GM21528 (cell line): ENCODE results near the gene ASTN2.

Source experiments
- ATAC-seq: cut with Tn5 transposase; IDR thresholded peaks from one replicate; pipeline ENCODE4 v1.9.1; 2021; ENCODE audit warnings: mild to moderate bottlenecking, moderate library complexity; ENCODE audit not compliant: unreplicated experiment, low FRiP score

Gene ASTN2

DNA sequence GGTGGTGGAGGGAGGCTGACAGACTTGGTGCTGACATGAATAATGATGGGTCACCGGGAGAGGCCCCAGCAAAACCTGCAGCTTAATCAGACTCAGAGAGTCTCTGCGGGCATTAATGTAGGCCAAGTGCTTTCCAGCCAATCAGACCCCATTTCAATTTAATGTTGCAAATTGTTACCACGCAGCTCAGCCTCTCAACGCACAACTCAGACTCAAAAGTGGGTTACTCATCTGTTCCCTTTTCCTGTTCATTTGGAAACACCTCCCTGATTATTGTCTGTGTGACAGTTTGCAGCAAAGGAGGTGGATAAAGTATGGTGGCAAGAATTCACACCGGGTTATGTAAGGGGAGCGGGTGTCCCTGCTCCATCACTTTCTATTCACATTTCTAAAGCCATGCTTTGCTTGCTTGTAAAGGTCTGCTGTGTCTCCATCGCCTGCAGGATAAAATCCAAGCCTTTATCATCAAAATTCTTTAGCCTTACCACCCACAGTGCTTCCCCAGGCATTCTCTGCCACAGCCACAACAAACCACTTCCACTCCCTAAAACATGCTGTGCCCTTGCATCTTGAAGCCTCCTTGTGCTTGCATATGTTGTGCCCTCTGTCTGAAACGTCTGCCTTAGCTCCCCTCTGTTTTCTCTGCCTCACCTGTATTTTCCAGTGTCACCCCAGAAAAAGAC lies 156.5 kb downstream of the ASTN2 start:
- ATAC-seq: no peak

DNA sequence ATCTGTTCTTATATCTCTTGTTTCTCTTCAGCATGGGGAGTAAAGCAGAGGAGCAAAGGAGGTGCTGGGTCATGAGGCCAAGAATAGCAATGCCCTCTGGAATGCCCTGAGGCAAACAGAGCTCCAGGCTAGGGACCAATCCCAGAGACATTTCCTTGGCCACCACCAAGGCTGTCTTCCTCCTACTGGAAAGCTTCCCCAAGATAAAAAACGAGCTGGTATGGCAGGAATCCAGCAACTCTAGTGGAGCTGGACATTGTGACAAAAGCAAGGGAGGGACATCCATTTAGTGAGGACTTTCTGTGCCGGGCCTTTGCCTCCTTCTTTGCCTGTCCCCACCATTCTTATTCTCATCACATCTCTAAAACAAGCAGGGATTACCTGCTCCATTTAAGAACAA lies 161.6 kb downstream of the ASTN2 start:
- ATAC-seq: no peak

DNA sequence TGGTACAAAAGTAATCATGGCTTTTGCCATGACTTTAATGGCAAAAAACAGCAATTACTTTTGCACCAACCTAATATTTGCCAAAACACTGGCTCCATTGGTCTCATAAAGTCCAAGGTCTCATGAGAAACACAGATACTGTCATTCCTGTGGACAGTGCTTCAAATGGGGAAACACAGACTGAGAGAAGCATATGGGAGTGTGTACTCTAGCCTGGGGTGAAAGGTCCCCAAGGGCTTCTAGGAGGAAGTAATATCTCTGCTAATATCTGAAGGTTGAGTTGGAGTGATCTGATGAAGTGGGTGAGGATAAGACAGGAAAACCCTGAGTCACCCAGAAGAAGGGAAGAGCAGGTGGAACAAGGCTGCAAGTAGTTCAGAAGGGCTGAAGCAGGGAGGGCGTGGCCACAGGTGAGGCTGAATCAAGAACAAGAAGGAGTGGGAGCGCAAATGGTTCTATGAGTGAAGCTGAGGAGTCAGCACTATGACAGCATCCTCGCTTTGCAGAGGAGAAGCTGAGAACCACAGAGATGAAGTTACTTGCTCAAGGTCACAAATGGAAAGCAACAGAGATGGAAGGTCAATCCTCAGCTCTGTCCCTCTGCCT lies 164.1 kb downstream of the ASTN2 start:
- ATAC-seq: no peak

DNA sequence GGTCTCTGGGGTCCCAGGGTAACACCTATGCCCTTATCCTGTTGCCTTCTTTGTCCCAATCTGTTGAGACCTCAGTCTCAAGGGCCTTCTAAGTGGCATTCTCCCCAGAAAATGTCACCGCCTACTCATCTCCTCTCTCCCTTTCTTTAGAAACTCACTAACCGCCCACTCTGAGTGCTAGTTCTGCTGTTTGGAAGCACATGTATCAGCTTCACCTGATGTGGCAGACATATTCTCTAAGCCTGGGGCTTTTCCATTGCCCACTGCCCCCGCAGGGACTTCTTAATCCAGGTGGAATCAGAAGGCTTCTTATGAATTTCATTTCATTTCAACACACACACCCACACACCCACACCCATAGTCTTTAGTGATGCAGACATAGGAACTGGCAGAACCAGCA lies 165.1 kb downstream of the ASTN2 start:
- ATAC-seq: no peak

DNA sequence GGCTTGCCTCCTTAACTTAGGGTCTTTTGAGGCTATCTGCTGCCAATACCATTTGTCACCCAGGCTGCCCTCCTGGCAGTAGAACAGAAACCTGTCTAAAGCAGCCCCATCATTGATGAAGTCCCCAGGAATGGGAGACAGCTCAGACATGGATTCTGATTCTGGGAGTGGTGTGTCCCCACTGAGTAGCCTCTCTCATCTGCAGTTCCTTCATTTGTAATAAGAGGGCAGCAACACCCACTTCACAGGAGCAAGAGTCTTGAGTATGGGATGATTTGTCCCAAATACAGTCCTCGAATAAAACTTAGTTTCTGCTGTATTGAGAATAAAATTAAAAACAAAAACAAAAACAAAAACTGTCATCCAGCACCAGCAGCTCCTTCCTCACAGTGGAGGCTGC lies 167.6 kb downstream of the ASTN2 start:
- ATAC-seq: no peak

DNA sequence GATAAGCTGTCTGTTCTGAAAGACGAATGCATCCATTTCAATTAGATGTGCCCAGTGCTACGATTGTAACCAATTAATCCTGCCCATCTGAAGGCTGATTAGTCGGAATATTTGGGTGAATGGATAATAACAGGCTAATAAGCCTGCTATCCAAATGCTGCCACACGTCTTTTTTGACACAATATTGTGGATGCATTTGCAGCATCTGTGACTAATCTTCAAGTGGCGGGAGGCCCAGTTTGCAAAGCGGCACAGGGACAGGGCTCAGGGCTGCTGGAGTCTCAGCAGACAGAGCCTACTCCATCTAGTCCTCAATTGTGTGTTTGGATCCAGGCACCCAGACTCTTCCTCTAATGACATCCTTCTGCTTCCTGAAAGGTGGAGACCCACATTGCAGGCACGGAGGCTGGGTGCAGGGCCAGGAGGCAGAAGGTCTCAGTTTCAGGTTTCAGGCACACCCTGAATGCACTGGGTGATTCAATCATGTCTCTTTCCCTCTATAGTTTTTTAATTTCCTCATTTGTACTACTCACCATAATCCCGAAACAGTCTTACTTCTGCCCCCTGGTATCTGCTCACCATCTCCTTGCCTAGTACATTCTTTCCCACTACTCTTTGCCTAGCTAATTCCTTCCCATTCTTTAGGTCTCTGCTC lies 169.6 kb downstream of the ASTN2 start:
- no peak for ATAC-seq

DNA sequence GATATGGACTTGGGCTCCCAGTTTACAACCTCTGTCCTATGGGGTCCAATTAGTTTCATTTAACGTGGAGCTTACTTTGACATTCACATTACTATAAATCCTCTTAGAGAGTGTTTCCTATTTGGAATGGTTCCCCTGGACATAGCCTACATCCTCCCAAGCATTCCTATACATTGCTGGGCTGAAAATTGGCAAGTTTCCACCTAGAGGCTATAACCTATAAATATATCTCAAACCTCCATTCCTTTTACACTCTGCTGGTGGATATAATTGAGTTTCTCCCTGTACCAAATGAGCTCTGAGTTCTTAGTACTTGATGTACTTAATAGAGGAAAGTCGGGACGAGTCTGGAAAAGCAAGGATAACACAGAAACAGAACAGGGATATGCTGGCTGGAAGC lies 172.8 kb downstream of the ASTN2 start:
- ATAC-seq: no peak

DNA sequence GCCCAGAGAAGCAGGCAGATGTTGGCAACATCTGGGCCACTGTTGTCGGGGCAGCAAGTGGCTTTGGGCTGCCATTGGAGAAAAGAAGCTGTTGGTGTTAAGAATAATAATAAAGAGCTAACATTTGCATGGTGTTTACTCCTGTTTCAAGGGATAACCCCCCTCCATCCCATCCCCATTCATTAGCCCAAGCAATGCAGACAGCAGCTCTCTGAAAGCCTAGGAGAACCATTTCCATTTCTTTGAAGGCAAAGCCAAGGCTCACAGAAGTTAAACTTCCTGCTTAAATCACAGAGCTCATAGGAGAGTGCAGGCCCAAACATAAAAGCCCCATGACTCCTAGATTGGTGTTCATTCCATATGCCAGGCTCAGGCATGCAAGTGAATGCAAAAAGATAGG lies 175.4 kb downstream of the ASTN2 start:
- ATAC-seq: no peak

DNA sequence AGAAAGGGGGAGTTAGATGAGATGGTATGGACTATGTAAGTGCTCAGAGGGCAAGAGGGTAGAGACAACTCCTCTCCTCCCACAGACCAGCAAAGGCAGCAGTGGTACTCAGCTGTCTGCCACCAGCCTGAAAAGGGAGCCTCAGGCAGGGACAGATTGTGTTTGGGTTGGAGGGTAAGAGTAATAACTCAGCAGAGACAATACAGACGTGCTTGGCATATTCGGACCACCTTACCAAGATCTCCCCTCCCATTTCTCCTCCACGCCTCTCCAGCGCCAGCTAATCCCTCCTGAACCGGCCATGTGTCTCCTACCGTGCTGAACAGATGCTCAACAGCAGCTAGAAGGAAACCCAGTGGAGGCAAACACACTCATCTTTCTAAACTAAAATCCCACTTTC lies 180.8 kb downstream of the ASTN2 start:
- no peak for ATAC-seq

DNA sequence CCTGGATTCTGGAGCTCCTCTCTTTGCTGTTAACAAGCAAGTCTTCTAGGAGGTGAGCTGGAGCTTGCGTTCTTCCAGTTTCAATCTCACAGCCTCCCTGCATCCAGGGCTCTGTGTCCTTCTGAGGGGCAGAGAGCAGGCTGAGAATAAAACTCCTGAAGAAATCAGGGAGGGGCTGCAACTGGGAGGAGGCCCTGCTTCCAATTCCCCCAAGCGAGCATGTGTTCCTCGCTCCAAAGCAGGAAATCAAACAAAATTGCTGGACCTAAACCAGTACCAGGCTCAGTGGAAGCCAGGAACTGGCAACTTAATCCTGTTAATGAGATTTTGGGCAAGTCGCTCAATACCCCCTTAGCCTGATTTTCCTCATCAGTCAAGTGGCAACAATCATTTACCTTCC lies 181.8 kb downstream of the ASTN2 start:
- no peak for ATAC-seq

DNA sequence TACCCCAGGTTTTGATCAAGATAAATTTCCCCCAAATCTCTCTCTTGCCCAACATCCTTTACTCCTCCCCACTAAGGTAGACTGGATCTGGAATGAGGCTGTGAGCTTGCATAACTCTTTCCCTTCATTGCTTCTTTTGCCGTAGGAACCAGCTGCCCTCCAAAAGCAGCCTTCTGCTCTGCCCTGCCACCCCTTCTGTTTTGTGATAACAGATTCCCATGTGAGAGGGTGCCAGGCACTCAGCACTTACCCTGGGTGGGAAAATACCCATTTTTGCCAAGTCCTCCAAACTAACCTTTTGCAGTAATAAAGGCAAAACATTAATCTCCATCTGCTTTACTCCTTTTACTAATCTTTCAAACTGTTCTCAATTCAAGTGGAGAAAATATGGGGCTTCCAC lies 182.6 kb downstream of the ASTN2 start:
- no peak for ATAC-seq

DNA sequence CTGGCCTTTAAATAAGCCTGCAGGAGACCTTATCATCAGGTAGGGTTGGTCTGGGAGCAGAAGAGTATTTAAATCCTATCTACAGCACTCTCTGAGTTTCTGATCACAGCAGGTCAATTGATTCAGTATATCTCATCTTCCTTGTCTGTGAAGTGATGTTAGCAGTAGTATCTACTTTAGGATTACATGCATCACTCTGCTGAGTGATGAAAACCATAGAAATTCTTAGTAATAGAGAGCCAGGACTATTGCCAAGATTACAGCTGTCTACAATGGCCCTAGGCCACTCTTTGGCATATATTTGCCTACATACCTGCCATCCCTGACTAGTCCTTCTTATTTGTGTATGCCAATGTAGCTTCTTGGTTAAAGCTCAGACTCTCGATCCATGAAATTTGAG lies 183.8 kb downstream of the ASTN2 start:
- no peak for ATAC-seq

DNA sequence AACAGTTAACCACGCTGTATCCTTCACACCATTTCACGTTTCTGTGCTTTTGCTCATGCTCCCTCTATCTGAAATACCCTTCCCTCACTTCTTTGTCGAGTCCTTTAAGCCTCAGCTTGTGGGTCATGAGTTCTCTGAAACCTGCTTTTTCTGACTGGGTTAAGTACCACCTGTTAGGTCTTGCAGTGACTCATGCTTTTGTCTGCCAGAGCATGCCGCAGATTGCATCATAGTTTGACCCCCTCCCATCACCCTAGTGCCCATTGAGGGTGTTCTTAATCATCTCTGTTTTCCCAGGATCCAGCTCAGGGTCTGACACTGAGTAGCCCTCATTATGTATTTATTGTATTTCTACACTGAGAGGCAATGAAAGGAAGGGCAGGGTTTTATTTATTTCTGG lies 190.2 kb downstream of the ASTN2 start:
- ATAC-seq: no peak

DNA sequence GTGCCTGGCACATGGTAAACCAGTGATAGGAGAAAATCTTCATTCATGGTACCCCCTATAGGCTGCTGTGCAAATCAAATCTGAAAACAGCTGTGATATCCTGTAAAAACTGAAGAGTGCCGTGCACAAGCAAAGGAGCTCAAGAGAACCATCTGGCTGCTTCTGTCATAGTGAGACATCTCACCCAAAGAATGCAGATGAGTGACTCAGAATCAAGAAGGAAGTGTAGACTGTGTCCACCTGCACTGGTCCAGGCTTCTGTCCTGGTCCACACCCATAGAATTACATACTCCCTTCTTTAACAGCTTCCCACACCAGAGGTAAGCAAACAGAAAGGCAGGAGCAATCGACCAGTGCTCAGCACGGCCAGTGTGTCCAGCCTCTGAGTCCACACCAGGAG lies 195.9 kb downstream of the ASTN2 start:
- ATAC-seq: no peak

DNA sequence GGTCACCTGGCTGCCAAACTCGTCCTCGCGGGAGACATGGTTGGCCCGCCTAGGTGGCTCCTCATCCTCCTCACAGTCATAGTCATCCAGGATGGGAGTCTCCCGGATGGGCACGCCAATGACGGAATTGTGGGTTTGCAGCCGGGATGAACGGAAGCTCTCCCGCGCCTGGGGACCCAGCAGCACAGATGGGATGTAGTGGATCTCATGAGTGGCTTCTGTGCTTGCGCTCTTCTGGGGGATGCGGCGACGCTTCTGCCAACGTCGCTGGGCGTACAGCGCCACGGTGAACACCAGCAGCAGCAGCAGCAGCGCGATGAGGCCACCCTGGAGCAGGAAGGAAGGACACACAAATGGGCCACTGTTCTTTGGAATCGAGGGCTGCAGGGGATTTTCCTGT lies 200.4 kb downstream of the ASTN2 start:
- no peak for ATAC-seq

DNA sequence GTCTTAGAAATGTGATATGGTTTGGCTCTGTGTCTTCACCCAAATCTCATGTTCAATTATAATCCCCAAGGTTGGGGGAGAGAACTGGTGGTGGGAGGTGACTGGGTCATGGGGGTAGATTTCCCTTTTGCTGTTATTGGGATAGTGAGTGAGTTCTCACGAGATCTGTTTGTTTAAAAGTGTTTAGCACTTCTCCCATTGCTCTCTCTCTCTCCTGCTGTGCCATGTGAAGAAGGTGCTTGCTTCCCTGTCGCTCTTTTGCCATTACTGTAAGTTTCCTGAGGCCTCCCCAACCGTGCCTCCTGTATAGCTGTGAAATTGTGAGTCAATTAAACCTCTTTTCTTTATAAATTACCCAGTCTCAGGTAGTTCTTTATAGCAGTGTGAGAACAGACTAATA lies 203.6 kb downstream of the ASTN2 start:
- ATAC-seq: no peak

DNA sequence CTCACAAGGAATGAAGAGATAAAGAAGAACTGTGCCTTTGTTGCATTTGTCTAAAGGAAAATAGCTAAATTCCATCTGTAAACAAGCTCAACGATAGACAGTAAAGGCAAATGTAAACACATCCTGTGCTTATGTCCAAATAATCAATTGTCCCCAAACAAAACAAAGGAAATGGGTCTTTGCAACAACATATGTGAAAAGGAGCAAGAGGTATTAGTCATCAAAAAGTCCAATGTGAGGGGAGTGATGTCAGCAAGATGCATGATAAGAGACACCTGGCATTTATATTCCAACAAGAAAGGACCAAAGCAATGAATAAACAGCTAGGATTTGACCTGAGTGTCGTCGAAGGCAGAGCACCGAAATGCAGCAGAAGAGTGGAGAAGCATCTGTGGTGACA lies 209.1 kb downstream of the ASTN2 start:
- ATAC-seq: no peak

DNA sequence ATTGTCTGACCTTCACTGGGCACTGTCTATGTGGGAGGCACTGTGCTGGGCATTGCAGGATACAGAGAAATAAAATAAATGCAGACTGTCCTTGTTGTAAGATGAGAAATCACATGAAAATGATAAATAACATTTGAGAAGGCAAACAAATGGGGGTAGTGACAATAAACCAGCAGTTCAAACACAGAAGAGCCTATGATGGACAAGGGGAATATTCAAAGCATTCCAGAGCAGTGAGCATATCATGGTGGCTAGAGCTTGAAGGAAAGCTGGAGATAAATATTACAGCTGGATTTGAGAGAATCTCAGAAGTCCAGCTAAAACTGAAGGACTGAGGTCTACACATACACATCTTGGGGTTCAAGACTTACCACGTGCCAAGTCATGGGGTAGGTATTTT lies 209.9 kb downstream of the ASTN2 start:
- ATAC-seq: no peak

DNA sequence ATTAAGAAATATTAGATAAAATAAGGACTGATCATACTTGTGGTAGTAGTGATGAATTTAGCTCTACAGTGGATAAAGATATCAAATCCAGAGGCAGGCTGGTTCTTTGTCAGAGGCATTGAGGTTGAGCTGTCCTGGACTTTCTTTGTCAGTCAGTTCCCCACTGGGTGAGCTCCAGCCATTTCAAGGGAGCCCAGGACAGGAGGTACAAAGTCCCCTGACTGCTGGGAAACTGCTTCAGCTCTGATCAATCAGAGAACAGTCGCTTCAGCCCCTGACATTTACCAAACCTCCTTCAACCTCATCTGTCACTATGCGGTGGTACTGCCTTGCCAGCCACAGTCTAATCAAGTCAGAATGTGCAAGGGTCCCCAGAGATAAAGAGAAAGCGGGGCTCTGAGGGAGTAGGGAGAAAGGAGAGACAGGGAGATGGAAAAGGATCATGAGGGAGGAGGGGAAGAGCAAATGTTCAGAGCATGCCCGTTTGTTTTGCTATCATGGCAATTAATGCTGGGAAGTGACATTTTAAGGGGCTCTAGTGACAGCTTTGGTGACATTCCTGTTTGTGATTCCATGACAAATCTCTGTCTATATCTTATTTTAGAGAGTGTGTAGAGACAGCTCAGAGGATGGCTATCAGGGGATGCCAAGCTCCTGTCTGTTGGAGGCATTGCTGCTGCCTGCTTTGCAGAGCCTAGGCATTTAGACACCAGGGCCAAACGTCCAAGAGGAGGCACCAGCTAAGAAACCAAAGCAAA lies 223.2 kb downstream of the ASTN2 start:
- ATAC-seq: no peak

DNA sequence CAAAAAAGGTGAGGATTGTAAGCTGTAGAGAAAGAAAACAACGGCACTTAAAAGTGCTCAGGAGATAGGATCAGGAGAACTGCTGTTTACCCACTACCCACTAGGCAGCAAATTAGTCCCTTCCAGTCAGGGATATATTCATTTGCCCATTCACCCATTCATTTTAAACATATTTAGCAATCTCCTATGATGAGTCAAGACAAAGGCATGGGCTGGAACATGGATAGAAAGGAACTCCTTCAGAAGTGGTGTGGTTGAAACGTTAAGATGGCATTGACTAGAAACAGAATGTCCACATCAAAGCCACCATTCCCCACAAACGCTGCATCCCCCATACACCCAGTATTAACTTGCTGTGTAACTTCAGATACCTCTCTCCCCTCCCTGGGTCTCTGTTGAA lies 225.7 kb downstream of the ASTN2 start:
- no peak for ATAC-seq

DNA sequence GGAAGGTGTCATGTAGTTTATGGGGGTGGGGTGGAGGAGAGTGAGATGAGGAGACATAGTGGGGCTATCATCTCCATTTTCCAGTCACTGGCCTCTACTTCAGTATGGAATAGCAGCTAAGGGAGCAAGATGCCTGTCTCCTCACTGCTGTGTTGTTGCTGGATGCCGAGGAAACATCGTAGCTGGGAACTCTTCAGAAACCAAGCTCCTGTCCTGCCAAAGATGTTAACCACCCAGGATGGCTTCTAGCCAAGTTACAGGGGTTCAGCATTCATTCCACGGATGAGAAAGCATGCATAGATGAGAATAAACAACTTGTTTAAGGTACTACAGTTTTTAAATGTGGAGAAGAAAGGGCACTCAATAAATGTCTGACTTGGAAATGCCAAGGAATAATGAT lies 226.5 kb downstream of the ASTN2 start:
- no peak for ATAC-seq

DNA sequence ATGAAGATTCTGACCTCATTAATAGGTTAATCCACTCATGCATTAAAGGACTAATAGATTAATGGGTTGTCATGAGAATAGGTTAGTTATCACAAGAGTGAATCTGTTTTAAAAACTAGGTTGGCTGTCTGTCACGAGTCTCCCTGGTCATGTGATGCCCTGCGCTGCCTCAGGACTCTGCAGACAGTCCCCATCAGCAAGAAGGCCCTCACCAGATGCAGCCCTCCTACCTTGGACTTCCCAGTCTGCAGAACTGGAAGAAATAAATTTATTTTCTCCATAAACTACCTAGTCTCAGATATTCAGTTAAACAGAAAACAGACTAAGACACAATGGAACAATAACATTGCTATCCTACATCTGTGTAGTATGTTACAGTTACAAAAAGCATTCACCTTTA lies 227.4 kb downstream of the ASTN2 start:
- ATAC-seq: no peak
